Measurements from ENCODE around the gene ZNF277.

- no peak for TF ChIP-seq POLR2A (IDR thresholded peaks at IDR 0.05)
- TF ChIP-seq, protein P1, sequence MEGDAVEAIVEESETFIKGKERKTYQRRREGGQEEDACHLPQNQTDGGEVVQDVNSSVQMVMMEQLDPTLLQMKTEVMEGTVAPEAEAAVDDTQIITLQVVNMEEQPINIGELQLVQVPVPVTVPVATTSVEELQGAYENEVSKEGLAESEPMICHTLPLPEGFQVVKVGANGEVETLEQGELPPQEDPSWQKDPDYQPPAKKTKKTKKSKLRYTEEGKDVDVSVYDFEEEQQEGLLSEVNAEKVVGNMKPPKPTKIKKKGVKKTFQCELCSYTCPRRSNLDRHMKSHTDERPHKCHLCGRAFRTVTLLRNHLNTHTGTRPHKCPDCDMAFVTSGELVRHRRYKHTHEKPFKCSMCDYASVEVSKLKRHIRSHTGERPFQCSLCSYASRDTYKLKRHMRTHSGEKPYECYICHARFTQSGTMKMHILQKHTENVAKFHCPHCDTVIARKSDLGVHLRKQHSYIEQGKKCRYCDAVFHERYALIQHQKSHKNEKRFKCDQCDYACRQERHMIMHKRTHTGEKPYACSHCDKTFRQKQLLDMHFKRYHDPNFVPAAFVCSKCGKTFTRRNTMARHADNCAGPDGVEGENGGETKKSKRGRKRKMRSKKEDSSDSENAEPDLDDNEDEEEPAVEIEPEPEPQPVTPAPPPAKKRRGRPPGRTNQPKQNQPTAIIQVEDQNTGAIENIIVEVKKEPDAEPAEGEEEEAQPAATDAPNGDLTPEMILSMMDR (IDR thresholded peaks at IDR 0.05), result no peak
These were observed 135.0 kb downstream of the ZNF277 start for GRCh38 chr7:112341464-112341863.
